HFF-Myc (cell line): Measurements from ENCODE around the gene CRELD2.

Source experiments
- DNase-seq: peaks from one replicate; pipeline ENCODE4 v3.0.0-alpha.2; 2011; ENCODE audit warnings: low read depth; ENCODE audit errors: extremely low read depth
- H3K4me3 ChIP-seq: replicated peaks from 2 replicates; pipeline ENCODE4 v1.5.1; 2011; ENCODE audit warnings: low read depth, mild to moderate bottlenecking, control low read depth, low read length
- CTCF ChIP-seq: IDR thresholded peaks from 2 replicates; pipeline ENCODE4 v1.5.1; 2012; ENCODE audit warnings: mild to moderate bottlenecking, low read depth, low read length, control low read depth; ENCODE audit errors: missing control alignments

CRELD2 gene

GRCh38 chr22:49946612-49947295, 28.3 kb downstream of the CRELD2 start:
- no peak for DNase-seq
- no peak overlapping the region for H3K4me3 ChIP-seq
- no peak for TF ChIP-seq CTCF

GRCh38 chr22:49947296-49947622, 28.8 kb downstream of the CRELD2 start:
- no peak for TF ChIP-seq CTCF
- H3K4me3 ChIP-seq = no peak overlapping the region

GRCh38 chr22:49948116-49948957, 29.9 kb downstream of the CRELD2 start:
- no peak for TF ChIP-seq CTCF
- no peak for DNase-seq
- H3K4me3 ChIP-seq = no peak overlapping the region

More at GRCh38 chr22:49947296-49947622, 28.8 kb downstream of the CRELD2 start:
- DNase-seq = no peak

GRCh38 chr22:49948958-49949913, 30.8 kb downstream of the CRELD2 start:
- no peak for DNase-seq
- no peak overlapping the region for H3K4me3 ChIP-seq
- no peak for TF ChIP-seq CTCF

- TF ChIP-seq CTCF = no peak
- DNase-seq = no peak
- H3K4me3 ChIP-seq = no peak overlapping the region
Observed at GRCh38 chr22:49949914-49950292, 31.5 kb downstream of the CRELD2 start.

- no peak for TF ChIP-seq CTCF
- DNase-seq = no peak
- H3K4me3 ChIP-seq = no peak overlapping the region
Observed at GRCh38 chr22:49950396-49950994, 32.1 kb downstream of the CRELD2 start.
